Loucy (cell line): ENCODE results near the gene CRHR2.

Experiments used
- H2AFZ ChIP-seq: fragments of 200-600 bp; sonication (generic); 2 replicates; pipeline ENCODE4 v1.6.0; 2016; ENCODE audit warnings: antibody characterized with exemption, mild to moderate bottlenecking, low read length, moderate library complexity
- H3F3A ChIP-seq: fragments of 200-600 bp; 2 replicates; pipeline ENCODE4 v1.6.0; 2016; ENCODE audit warnings: antibody characterized with exemption, low read depth, mild to moderate bottlenecking
- H3K27me3 ChIP-seq: fragments of 200-600 bp; sonication (generic); 2 replicates; pipeline ENCODE4 v1.6.1; 2014; ENCODE audit warnings: low read length, mild to moderate bottlenecking; ENCODE audit not compliant: insufficient read depth, poor library complexity, severe bottlenecking
- H3K36me3 ChIP-seq: fragments of 200-600 bp; sonication (generic); 2 replicates; pipeline ENCODE4 v1.6.1; 2016; ENCODE audit warnings: low read length; ENCODE audit not compliant: insufficient read depth
- H3K4me1 ChIP-seq: fragments of 200-600 bp; sonication (generic); 2 replicates; pipeline ENCODE4 v1.5.1; 2014; ENCODE audit warnings: low read length, mild to moderate bottlenecking; ENCODE audit not compliant: insufficient read depth, poor library complexity, severe bottlenecking
- H3K4me2 ChIP-seq: fragments of 200-600 bp; sonication (generic); 2 replicates; pipeline ENCODE4 v1.6.0; 2014; ENCODE audit warnings: antibody characterized with exemption, low read length, low read depth, mild to moderate bottlenecking; ENCODE audit not compliant: poor library complexity, severe bottlenecking
- H3K4me3 ChIP-seq: fragments of 200-600 bp; sonication (generic); 2 replicates; pipeline ENCODE4 v1.5.1; 2014; ENCODE audit warnings: low read length, mild to moderate bottlenecking, mixed read lengths; ENCODE audit not compliant: poor library complexity, severe bottlenecking
- H3K79me2 ChIP-seq: fragments of 200-600 bp; sonication (generic); 2 replicates; pipeline ENCODE4 v1.6.1; 2014; ENCODE audit warnings: low read length; ENCODE audit not compliant: insufficient read depth
- H3K9ac ChIP-seq: fragments of 200-600 bp; sonication (generic); 2 replicates; pipeline ENCODE4 v1.6.0; 2014; ENCODE audit warnings: mild to moderate bottlenecking, low read depth, low read length, moderate library complexity; ENCODE audit not compliant: poor library complexity, severe bottlenecking
- H3K9me2 ChIP-seq: fragments of 200-600 bp; sonication (generic); replicated peaks from 2 replicates; pipeline ENCODE4 v1.6.1; 2016; ENCODE audit warnings: low read depth, low read length, mixed read lengths
- H3K9me3 ChIP-seq: fragments of 200-600 bp; sonication (generic); 2 replicates; pipeline ENCODE4 v1.6.1; 2014; ENCODE audit warnings: mild to moderate bottlenecking, antibody characterized with exemption, low read length, low read depth; ENCODE audit not compliant: insufficient read depth
- H4K20me1 ChIP-seq: fragments of 200-600 bp; sonication (generic); 2 replicates; pipeline ENCODE4 v1.6.0; 2014; ENCODE audit warnings: antibody characterized with exemption, low read length, mild to moderate bottlenecking; ENCODE audit not compliant: insufficient read depth, poor library complexity, severe bottlenecking
- CTCF ChIP-seq: fragments of 200-600 bp; sonication (generic); conservative IDR thresholded peaks from 2 replicates; pipeline ENCODE4 v1.5.1; 2014; ENCODE audit warnings: mild to moderate bottlenecking, antibody characterized with exemption, low read length
- EZH2phosphoT487 ChIP-seq: fragments of 200-600 bp; IDR thresholded peaks from 2 replicates; pipeline ENCODE4 v1.6.1; 2018; ENCODE audit warnings: antibody characterized with exemption, mild to moderate bottlenecking, moderate library complexity, borderline replicate concordance

Gene CRHR2

GRCh38 chr7:30706316-30706715, 24.1 kb upstream of the CRHR2 start:
- Histone ChIP-seq H3K4me3 (no peak overlapping the region), H3K79me2 (no peaks in the 10 kb centered on the region), H4K20me1 (no peaks in the 10 kb centered on the region), H3K4me1 (no peaks in the 10 kb centered on the region), H3K9me3 (no peaks in the 10 kb centered on the region), H3K27me3 (no peaks in the 10 kb centered on the region), H3K9me2 (no peaks in the 10 kb centered on the region), H2AFZ (no peak overlapping the region), H3K9ac (no peak overlapping the region), H3K36me3 (no peaks in the 10 kb centered on the region), H3F3A (no peaks in the 10 kb centered on the region), H3K4me2 (no peak overlapping the region)
- TF ChIP-seq EZH2phosphoT487: no peak
- no peak for TF ChIP-seq CTCF

GRCh38 chr7:30705596-30705995, 23.3 kb upstream of the CRHR2 start:
- Histone ChIP-seq H3K4me3 (no peak overlapping the region), H3K9me2 (no peaks in the 10 kb centered on the region), H3K4me2 (no peak overlapping the region), H3K9me3 (no peaks in the 10 kb centered on the region), H3K9ac (no peak overlapping the region), H2AFZ (no peak overlapping the region), H3K79me2 (no peaks in the 10 kb centered on the region), H4K20me1 (no peaks in the 10 kb centered on the region), H3K27me3 (no peaks in the 10 kb centered on the region), H3K4me1 (no peaks in the 10 kb centered on the region), H3K36me3 (no peaks in the 10 kb centered on the region), H3F3A (no peaks in the 10 kb centered on the region)
- TF ChIP-seq EZH2phosphoT487: no peak
- TF ChIP-seq CTCF: no peak

- no peaks in the 10 kb centered on the region for H3F3A ChIP-seq
- H3K4me2 ChIP-seq: no peak overlapping the region
- H3K36me3 ChIP-seq: no peaks in the 10 kb centered on the region
- H3K9ac ChIP-seq: no peak overlapping the region
- TF ChIP-seq EZH2phosphoT487 (no peak), CTCF (no peak)
- H3K9me3 ChIP-seq: no peaks in the 10 kb centered on the region
- no peak overlapping the region for H3K4me3 ChIP-seq
- H3K79me2 ChIP-seq: no peaks in the 10 kb centered on the region
- no peaks in the 10 kb centered on the region for H4K20me1 ChIP-seq
- no peak overlapping the region for H2AFZ ChIP-seq
- H3K27me3 ChIP-seq: no peaks in the 10 kb centered on the region
- H3K9me2 ChIP-seq: no peaks in the 10 kb centered on the region
- H3K4me1 ChIP-seq: no peaks in the 10 kb centered on the region
These were observed 22.8 kb upstream of the CRHR2 start for GRCh38 chr7:30705008-30705407.
